HG03139 (cell line): Measurements from ENCODE around the gene VAV2.
"Not testable (repeated sequence)": the region's sequence is repeated elsewhere in the genome, so short reads cannot be mapped to it uniquely, and the experiment has no call there.

Experiments used
- ATAC-seq: cut with Tn5 transposase; IDR thresholded peaks from one replicate; pipeline ENCODE4 v1.9.1; 2021; ENCODE audit not compliant: unreplicated experiment

VAV2 gene

GRCh38 chr9:133924453-133924852 is 67.7 kb downstream of the VAV2 start:
- ATAC-seq = no peak

- not testable (repeated sequence) for ATAC-seq
Measured at GRCh38 chr9:133923608-133924007, 68.5 kb downstream of the VAV2 start.

GRCh38 chr9:133921866-133922265 is 70.3 kb downstream of the VAV2 start:
- no peak for ATAC-seq

- no peak for ATAC-seq
Measured at GRCh38 chr9:133920471-133920870, 71.7 kb downstream of the VAV2 start.

GRCh38 chr9:133919253-133920115 is 72.6 kb downstream of the VAV2 start:
- ATAC-seq = no peak

- ATAC-seq = no peak
Measured at GRCh38 chr9:133918111-133918813, 73.9 kb downstream of the VAV2 start.

GRCh38 chr9:133917375-133917774 is 74.7 kb downstream of the VAV2 start:
- ATAC-seq = no peak

- ATAC-seq = no peak
Measured at GRCh38 chr9:133916159-133916541, 76.0 kb downstream of the VAV2 start.

GRCh38 chr9:133915534-133916158 is 76.5 kb downstream of the VAV2 start:
- ATAC-seq = no peak

GRCh38 chr9:133914442-133915342 is 77.4 kb downstream of the VAV2 start:
- ATAC-seq = no peak

GRCh38 chr9:133913571-133914369 is 78.4 kb downstream of the VAV2 start:
- ATAC-seq = no peak

- no peak for ATAC-seq
Measured at GRCh38 chr9:133910855-133911514, 81.1 kb downstream of the VAV2 start.

GRCh38 chr9:133906932-133907910 is 84.9 kb downstream of the VAV2 start:
- no peak for ATAC-seq

- no peak for ATAC-seq
Measured at GRCh38 chr9:133906218-133906617, 85.9 kb downstream of the VAV2 start.

- no peak for ATAC-seq
Measured at GRCh38 chr9:133905493-133905892, 86.6 kb downstream of the VAV2 start.

GRCh38 chr9:133904346-133905090 is 87.6 kb downstream of the VAV2 start:
- no peak for ATAC-seq

- ATAC-seq = no peak
Measured at GRCh38 chr9:133901184-133901835, 90.8 kb downstream of the VAV2 start.
